ENCODE results near the gene FMO5. TPM values are rescaled to one million over a fixed set of nuclear protein-coding genes. Genes with fewer than 3 reads are reported as not detected.

The FMO5 gene
- total RNA-seq, 4 donors from 2014 or later = 57.6 to 145 (median 62.6) TPM

DNA sequence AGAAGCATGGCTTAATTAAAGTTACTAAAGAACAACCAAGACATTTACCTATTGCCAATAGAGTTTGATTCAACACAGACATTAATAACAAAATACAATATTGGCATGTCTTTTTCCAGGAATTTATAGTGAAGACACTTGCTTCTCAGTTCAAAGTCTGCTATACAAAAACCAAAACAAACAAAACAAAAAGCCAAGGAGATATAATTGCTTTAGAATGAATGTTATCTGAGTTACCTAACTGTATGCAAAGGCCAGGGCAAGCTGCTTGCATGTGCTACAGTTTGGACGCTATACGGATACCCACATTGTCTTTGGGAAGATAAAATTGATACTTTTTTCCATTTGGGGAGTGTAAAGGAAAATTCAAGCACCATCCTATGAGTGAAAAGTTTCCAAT is 13.6 kb downstream of the FMO5 start:
- no peak for DNase-seq
- intact Hi-C loops (cut with DNase I; ENCODE audit: low total_unique reads) (no loop called here), in situ Hi-C loops (cut with MboI; ENCODE audit: low pct_ligation_motif_present in 1 of 4, low pct_unique_long_range_greater_than_20kb in 1 of 4, low sequenced_read_pairs in 3 of 4) (no loop called here)
- 61 to 75% methylated on average over 2 of the region's 2 CpGs for WGBS, 2 donors (ENCODE audit: low coverage in 1 of 2)
- H3K9me3 ChIP-seq = no peaks in the 10 kb centered on the region
- peaks cover 0 to 44% (median 16%) of the 10 kb centered on the region in 4 donors for H3K4me1 ChIP-seq
- no peaks in the 10 kb centered on the region for H3K27me3 ChIP-seq
- peaks cover 0 to 15% (median 0%) of the 10 kb centered on the region in 4 donors for H3K36me3 ChIP-seq
- TF ChIP-seq, protein P1, sequence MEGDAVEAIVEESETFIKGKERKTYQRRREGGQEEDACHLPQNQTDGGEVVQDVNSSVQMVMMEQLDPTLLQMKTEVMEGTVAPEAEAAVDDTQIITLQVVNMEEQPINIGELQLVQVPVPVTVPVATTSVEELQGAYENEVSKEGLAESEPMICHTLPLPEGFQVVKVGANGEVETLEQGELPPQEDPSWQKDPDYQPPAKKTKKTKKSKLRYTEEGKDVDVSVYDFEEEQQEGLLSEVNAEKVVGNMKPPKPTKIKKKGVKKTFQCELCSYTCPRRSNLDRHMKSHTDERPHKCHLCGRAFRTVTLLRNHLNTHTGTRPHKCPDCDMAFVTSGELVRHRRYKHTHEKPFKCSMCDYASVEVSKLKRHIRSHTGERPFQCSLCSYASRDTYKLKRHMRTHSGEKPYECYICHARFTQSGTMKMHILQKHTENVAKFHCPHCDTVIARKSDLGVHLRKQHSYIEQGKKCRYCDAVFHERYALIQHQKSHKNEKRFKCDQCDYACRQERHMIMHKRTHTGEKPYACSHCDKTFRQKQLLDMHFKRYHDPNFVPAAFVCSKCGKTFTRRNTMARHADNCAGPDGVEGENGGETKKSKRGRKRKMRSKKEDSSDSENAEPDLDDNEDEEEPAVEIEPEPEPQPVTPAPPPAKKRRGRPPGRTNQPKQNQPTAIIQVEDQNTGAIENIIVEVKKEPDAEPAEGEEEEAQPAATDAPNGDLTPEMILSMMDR (IDR thresholded peaks at IDR 0.05) = no peak
- TF ChIP-seq POLR2AphosphoS5 (IDR thresholded peaks at IDR 0.05) (no peak), EP300 (IDR thresholded peaks at IDR 0.05; ENCODE audit: low read depth) (no peak), POLR2A (IDR thresholded peaks at IDR 0.05) (no peak)
- H3K4me3 ChIP-seq = no peak overlapping the region
- no peak overlapping the region for H3K27ac ChIP-seq

DNA sequence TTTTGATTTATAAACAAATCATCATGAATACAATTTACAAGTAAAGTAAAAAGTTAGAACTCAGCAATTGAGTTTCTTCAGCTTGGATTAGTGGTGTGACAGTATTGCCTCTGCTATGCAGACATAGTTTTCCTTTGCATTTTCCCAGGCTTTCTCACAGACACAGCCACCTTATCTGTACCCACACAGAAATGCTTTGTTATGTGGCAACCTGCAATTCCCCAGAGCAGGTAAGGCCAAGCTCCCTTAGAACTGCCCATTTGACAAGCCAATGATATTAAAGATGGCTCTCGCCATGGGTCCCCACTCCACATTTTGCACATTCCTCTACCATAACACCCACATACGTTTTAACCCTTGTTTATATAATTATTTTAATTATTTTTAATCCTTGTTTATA is 14.2 kb downstream of the FMO5 start:
- DNase-seq = no peak
- 69 to 72% methylated on average over 2 of the region's 2 CpGs for WGBS, 2 donors (ENCODE audit: low coverage in 1 of 2)

DNA sequence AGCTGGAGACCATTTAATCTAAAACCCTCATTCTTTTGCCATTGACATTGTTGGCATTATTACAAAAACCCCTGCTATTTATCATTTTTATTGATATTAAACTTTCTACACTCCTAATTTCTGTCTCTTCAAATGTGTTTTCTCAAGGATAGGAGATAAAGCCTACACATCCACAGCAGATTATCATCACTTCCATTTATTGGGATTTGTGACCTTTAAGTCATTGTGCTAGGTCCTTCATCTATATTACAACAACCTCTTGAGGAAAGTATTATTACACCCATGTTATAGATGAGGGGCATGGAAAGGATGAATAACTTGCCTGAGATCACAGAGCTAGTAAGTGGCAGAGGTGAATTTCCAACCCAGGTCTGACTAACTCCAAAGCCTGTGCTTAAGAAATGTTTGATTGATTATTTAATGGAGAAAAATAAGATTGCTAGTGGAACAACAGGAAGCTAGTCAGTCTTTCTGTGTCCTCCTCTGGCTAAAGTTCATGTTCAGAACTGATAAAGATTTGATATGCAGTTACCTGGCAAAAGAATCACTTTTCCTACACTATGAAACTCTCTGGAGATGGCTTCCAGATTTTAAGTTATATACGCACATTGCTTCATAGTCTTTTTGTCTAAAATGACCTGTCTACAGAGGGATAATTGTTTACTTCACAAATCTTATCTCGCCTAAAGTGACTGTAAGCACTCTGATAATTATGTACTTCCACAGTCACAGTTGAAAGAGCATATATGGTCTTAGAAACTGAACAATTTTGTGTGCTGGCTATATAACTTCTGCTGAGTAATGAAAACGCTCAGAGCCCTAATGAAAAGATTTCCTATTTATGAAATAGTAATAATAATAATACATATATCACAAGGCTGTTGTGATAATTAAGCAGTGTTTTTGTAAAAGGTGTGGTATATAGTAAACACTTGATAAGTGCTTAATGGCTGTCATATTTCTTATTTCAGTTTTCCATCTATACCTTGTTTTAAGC is 15.0 kb downstream of the FMO5 start:
- Histone ChIP-seq H3K4me1 (peaks cover 0 to 32% (median 13%) of the 10 kb centered on the region in 4 donors), H3K27ac (no peak overlapping the region), H3K4me3 (no peak overlapping the region), H3K27me3 (no peaks in the 10 kb centered on the region), H3K9me3 (no peaks in the 10 kb centered on the region), H3K36me3 (peaks cover 0 to 15% (median 0%) of the 10 kb centered on the region in 4 donors)
- WGBS, 2 donors (ENCODE audit: low coverage in 1 of 2) = 48 to 66% methylated on average over 3 of the region's 3 CpGs
- TF ChIP-seq POLR2A (IDR thresholded peaks at IDR 0.05) (no peak), POLR2AphosphoS5 (IDR thresholded peaks at IDR 0.05) (no peak), EP300 (IDR thresholded peaks at IDR 0.05; ENCODE audit: low read depth) (no peak)
- DNase-seq = no peak
- in situ Hi-C loops (cut with MboI; ENCODE audit: low pct_ligation_motif_present in 1 of 4, low pct_unique_long_range_greater_than_20kb in 1 of 4, low sequenced_read_pairs in 3 of 4) (no loop called here), intact Hi-C loops (cut with DNase I; ENCODE audit: low total_unique reads) (loop anchor here (10.0 kb wide), 1 partner anchor 555 kb away; the partner anchor contains the start of gene GJA5)

More for the DNA sequence above, 14.2 kb downstream of the FMO5 start:
- no peak overlapping the region for H3K27ac ChIP-seq
- H3K9me3 ChIP-seq = no peaks in the 10 kb centered on the region
- in situ Hi-C loops (cut with MboI; ENCODE audit: low pct_ligation_motif_present in 1 of 4, low pct_unique_long_range_greater_than_20kb in 1 of 4, low sequenced_read_pairs in 3 of 4) = no loop called here
- TF ChIP-seq POLR2AphosphoS5 (IDR thresholded peaks at IDR 0.05) = no peak
- no peak for TF ChIP-seq POLR2A (IDR thresholded peaks at IDR 0.05)
- TF ChIP-seq EP300 (IDR thresholded peaks at IDR 0.05; ENCODE audit: low read depth) = no peak
- TF ChIP-seq, protein P1 (IDR thresholded peaks at IDR 0.05) = no peak
- peaks cover 0 to 15% (median 0%) of the 10 kb centered on the region in 4 donors for H3K36me3 ChIP-seq
- H3K4me3 ChIP-seq = no peak overlapping the region
- no peaks in the 10 kb centered on the region for H3K27me3 ChIP-seq
- intact Hi-C loops (cut with DNase I; ENCODE audit: low total_unique reads) = no loop called here
- H3K4me1 ChIP-seq = peaks cover 0 to 40% (median 13%) of the 10 kb centered on the region in 4 donors

DNA sequence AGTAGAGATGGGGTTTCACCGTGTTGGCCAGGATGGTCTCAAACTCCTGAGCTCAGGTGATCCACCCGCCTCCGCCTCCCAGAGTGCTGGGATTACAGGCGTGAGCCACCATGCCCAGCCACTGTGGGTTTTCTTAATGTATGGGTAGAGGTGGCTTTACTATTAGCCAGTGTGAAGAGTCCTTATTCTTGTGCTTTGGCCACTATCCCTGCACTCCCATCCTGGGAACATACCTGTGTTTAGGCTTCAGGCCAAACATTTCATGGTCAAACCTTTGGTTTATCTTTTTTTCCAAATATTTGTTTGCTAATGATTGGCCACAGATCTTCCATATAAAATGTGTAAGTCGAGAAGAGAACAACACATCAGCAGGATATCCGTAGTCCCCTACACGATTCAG is 16.5 kb downstream of the FMO5 start:
- H3K4me1 ChIP-seq = peaks cover 0 to 17% (median 6%) of the 10 kb centered on the region in 4 donors
- 75 to 93% methylated on average over 2 to 7 of the region's 7 CpGs for WGBS, 2 donors (ENCODE audit: low coverage in 1 of 2)
- H3K27ac ChIP-seq = no peak overlapping the region
- H3K36me3 ChIP-seq = peaks cover 0 to 22% (median 3%) of the 10 kb centered on the region in 4 donors
- no peaks in the 10 kb centered on the region for H3K9me3 ChIP-seq
- no peak for DNase-seq
- TF ChIP-seq EP300 (IDR thresholded peaks at IDR 0.05; ENCODE audit: low read depth) (no peak), POLR2A (IDR thresholded peaks at IDR 0.05) (no peak), POLR2AphosphoS5 (IDR thresholded peaks at IDR 0.05) (no peak)
- TF ChIP-seq, protein P1 (IDR thresholded peaks at IDR 0.05) = no peak
- no peak overlapping the region for H3K4me3 ChIP-seq
- no peaks in the 10 kb centered on the region for H3K27me3 ChIP-seq
- in situ Hi-C loops (cut with MboI; ENCODE audit: low pct_ligation_motif_present in 1 of 4, low pct_unique_long_range_greater_than_20kb in 1 of 4, low sequenced_read_pairs in 3 of 4) (no loop called here), intact Hi-C loops (cut with DNase I; ENCODE audit: low total_unique reads) (loop anchor here (10.0 kb wide), 1 partner anchor 556 kb away; the partner anchor contains the start of gene GJA5)
